Naive thymus-derived CD8-positive, alpha-beta T cell (primary cell): ENCODE data around the gene KCNC1. TPM values are rescaled to one million over a fixed set of nuclear protein-coding genes. Genes with fewer than 3 reads are reported as not detected.

Source experiments
- ATAC-seq, 2 donors: fragments of 150-1000 bp; cut with Tn5 transposase in 1 of 2; sonication (Bioruptor Pico), chemical (Tn5 transposase) in 1 of 2; 1 replicate in 1 of 2; 2 replicates in 1 of 2; pipeline ENCODE4 v1.10.0; 2021; ENCODE audit warnings: mild to moderate bottlenecking in 2 of 2, moderate library complexity in 2 of 2
- POLR2A ChIA-PET: fragments of 350-600 bp; sonication (Branson Sonifier 250); formaldehyde crosslinking; loops from one replicate; lab custom pipeline; 2021; ENCODE audit warnings: antibody characterized with exemption; lab: Charles Lee
- DNase-seq, 10 donors: peaks; one replicate each; pipeline versions ENCODE4 v3.0.0 to v3.0.0-alpha.2; 2020 to 2022
- H3K27ac Mint-ChIP-seq, 10 donors: one replicate each; pipeline ENCODE4 v1.8.0; 2020 to 2022; ENCODE audit warnings: mild to moderate bottlenecking in 10 of 10, mixed read lengths in 10 of 10, moderate library complexity in 4 of 10, inconsistent platforms in 1 of 10
- H3K27me3 Mint-ChIP-seq, 5 donors: one replicate each; pipeline ENCODE4 v1.8.0; 2021 to 2022; ENCODE audit warnings: mixed read lengths in 5 of 5
- H3K36me3 Mint-ChIP-seq, 3 donors: one replicate each; pipeline ENCODE4 v1.8.0; 2020 to 2022; ENCODE audit warnings: mixed read lengths in 3 of 3, mild to moderate bottlenecking in 2 of 3, inconsistent platforms in 1 of 3
- H3K4me1 Mint-ChIP-seq, 4 donors: one replicate each; pipeline ENCODE4 v1.8.0; 2021 to 2022; ENCODE audit warnings: mixed read lengths in 4 of 4
- H3K4me3 Mint-ChIP-seq, 10 donors: one replicate each; pipeline ENCODE4 v1.8.0; 2020 to 2022; ENCODE audit warnings: mild to moderate bottlenecking in 10 of 10, mixed read lengths in 10 of 10, moderate library complexity in 6 of 10, inconsistent platforms in 1 of 10
- H3K9me3 Mint-ChIP-seq, 9 donors: one replicate each; pipeline ENCODE4 v1.8.0; 2020 to 2022; ENCODE audit warnings: mixed read lengths in 9 of 9, mild to moderate bottlenecking in 3 of 9, inconsistent platforms in 1 of 9, moderate library complexity in 1 of 9
- polyA plus RNA-seq, 3 donors: library from polyadenylated mRNA; unstranded; fragments of 300-500 nt; fragmentation: Illumina TruSeq; gene quantifications; one replicate each; pipeline ENCODE4 v1.2.3, GENCODE V29; 2021
- total RNA-seq, 8 experiments: library from RNA in 2 of 8; stranded (reverse) in 2 of 8; gene quantifications; one replicate each; pipeline ENCODE4 v1.2.3 and lab custom pipeline; 2021 to 2026

The KCNC1 gene
- total and polyA plus RNA-seq, 5 experiments from 2014 or later, result 0.60 TPM; not detected in 4

GRCh38 chr11:17699147-17700114 is 35.1 kb upstream of the KCNC1 start:
- ATAC-seq (no peak), DNase-seq (no peak)
- peaks cover 0 to 6% (median 0%) of the 10 kb centered on the region in 3 donors for H3K36me3 Mint-ChIP-seq
- peaks cover 0 to 13% (median 8%) of the 10 kb centered on the region in 9 donors for H3K9me3 Mint-ChIP-seq
- POLR2A ChIA-PET, result no interaction called here
- peaks cover 21 to 46% (median 29%) of the 10 kb centered on the region in 5 donors for H3K27me3 Mint-ChIP-seq
- H3K27ac Mint-ChIP-seq, result no peak overlapping the region
- peaks cover 0 to 6% (median 3%) of the 10 kb centered on the region in 4 donors for H3K4me1 Mint-ChIP-seq
- H3K4me3 Mint-ChIP-seq, result no peak overlapping the region

- DNase-seq, result no peak
- H3K36me3 Mint-ChIP-seq, result peaks cover 0 to 6% (median 0%) of the 10 kb centered on the region in 3 donors
- no peak overlapping the region for H3K4me3 Mint-ChIP-seq
These were observed 33.6 kb upstream of the KCNC1 start for GRCh38 chr11:17700991-17701390.

GRCh38 chr11:17702876-17703275 is 31.7 kb upstream of the KCNC1 start:
- Mint-ChIP-seq H3K4me1 (no peaks in the 10 kb centered on the region), H3K27me3 (peaks cover 9 to 33% (median 15%) of the 10 kb centered on the region in 5 donors), H3K36me3 (peaks cover 0 to 6% (median 0%) of the 10 kb centered on the region in 3 donors), H3K27ac (no peak overlapping the region), H3K9me3 (peaks cover 0 to 13% (median 8%) of the 10 kb centered on the region in 9 donors), H3K4me3 (no peak overlapping the region)
- DNase-seq (no peak), ATAC-seq (no peak)
- POLR2A ChIA-PET, result no interaction called here

More at GRCh38 chr11:17700991-17701390, 33.6 kb upstream of the KCNC1 start:
- peaks cover 14 to 47% (median 27%) of the 10 kb centered on the region in 5 donors for H3K27me3 Mint-ChIP-seq
- H3K9me3 Mint-ChIP-seq, result peaks cover 0 to 13% (median 8%) of the 10 kb centered on the region in 9 donors
- POLR2A ChIA-PET, result no interaction called here
- ATAC-seq, result no peak
- peaks cover 0 to 2% (median 0%) of the 10 kb centered on the region in 4 donors for H3K4me1 Mint-ChIP-seq
- no peak overlapping the region for H3K27ac Mint-ChIP-seq

- DNase-seq, result no peak
- POLR2A ChIA-PET, result no interaction called here
- peaks cover 5 to 33% (median 18%) of the 10 kb centered on the region in 5 donors for H3K27me3 Mint-ChIP-seq
- ATAC-seq, result no peak
- H3K36me3 Mint-ChIP-seq, result peaks cover 0 to 6% (median 0%) of the 10 kb centered on the region in 3 donors
- H3K27ac Mint-ChIP-seq, result no peak overlapping the region
- peaks cover 0 to 13% (median 8%) of the 10 kb centered on the region in 9 donors for H3K9me3 Mint-ChIP-seq
- H3K4me1 Mint-ChIP-seq, result no peaks in the 10 kb centered on the region
- no peak overlapping the region for H3K4me3 Mint-ChIP-seq
These were observed 30.6 kb upstream of the KCNC1 start for GRCh38 chr11:17703951-17704350.

- Mint-ChIP-seq H3K9me3 (peaks cover 0 to 13% (median 8%) of the 10 kb centered on the region in 9 donors), H3K27ac (no peak overlapping the region), H3K27me3 (peaks cover 11 to 34% (median 23%) of the 10 kb centered on the region in 5 donors), H3K4me3 (no peak overlapping the region), H3K4me1 (no peaks in the 10 kb centered on the region), H3K36me3 (peaks cover 0 to 6% (median 0%) of the 10 kb centered on the region in 3 donors)
- POLR2A ChIA-PET, result no interaction called here
- ATAC-seq (no peak), DNase-seq (no peak)
These were observed 26.8 kb upstream of the KCNC1 start for GRCh38 chr11:17707830-17708229.

- no peaks in the 10 kb centered on the region for H3K36me3 Mint-ChIP-seq
- DNase-seq (no peak), ATAC-seq (no peak)
- H3K4me3 Mint-ChIP-seq, result no peak overlapping the region
- peaks cover 8 to 30% (median 12%) of the 10 kb centered on the region in 5 donors for H3K27me3 Mint-ChIP-seq
- POLR2A ChIA-PET, result no interaction called here
- no peaks in the 10 kb centered on the region for H3K9me3 Mint-ChIP-seq
- no peak overlapping the region for H3K27ac Mint-ChIP-seq
- no peaks in the 10 kb centered on the region for H3K4me1 Mint-ChIP-seq
These were observed 22.7 kb upstream of the KCNC1 start for GRCh38 chr11:17711836-17712235.

GRCh38 chr11:17713851-17714250 is 20.7 kb upstream of the KCNC1 start:
- DNase-seq, result no peak
- Mint-ChIP-seq H3K4me1 (peaks cover 0 to 2% (median 0%) of the 10 kb centered on the region in 4 donors), H3K27me3 (peaks cover 8 to 21% (median 16%) of the 10 kb centered on the region in 5 donors), H3K36me3 (no peaks in the 10 kb centered on the region), H3K27ac (no peak overlapping the region), H3K9me3 (no peaks in the 10 kb centered on the region), H3K4me3 (no peak overlapping the region)
- ATAC-seq, result no peak
- POLR2A ChIA-PET, result no interaction called here

GRCh38 chr11:17714356-17714854 is 20.2 kb upstream of the KCNC1 start:
- Mint-ChIP-seq H3K27ac (no peak overlapping the region), H3K4me3 (no peak overlapping the region), H3K36me3 (no peaks in the 10 kb centered on the region), H3K9me3 (no peaks in the 10 kb centered on the region), H3K4me1 (peaks cover 0 to 4% (median 0%) of the 10 kb centered on the region in 4 donors), H3K27me3 (peaks cover 8 to 18% (median 14%) of the 10 kb centered on the region in 5 donors)
- POLR2A ChIA-PET, result no interaction called here
- DNase-seq (no peak), ATAC-seq (no peak)

- Mint-ChIP-seq H3K4me3 (no peak overlapping the region), H3K4me1 (peaks cover 0 to 6% (median 0%) of the 10 kb centered on the region in 4 donors), H3K27ac (no peak overlapping the region), H3K9me3 (no peaks in the 10 kb centered on the region), H3K36me3 (no peaks in the 10 kb centered on the region), H3K27me3 (peaks cover 8 to 18% (median 12%) of the 10 kb centered on the region in 5 donors)
- no peak for ATAC-seq
- DNase-seq, result no peak
- POLR2A ChIA-PET, result no interaction called here
These were observed 19.7 kb upstream of the KCNC1 start for GRCh38 chr11:17714870-17715269.

- ATAC-seq, result no peak
- Mint-ChIP-seq H3K36me3 (no peaks in the 10 kb centered on the region), H3K27ac (no peak overlapping the region), H3K4me1 (peaks cover 0 to 6% (median 0%) of the 10 kb centered on the region in 4 donors), H3K27me3 (peaks cover 8 to 26% (median 18%) of the 10 kb centered on the region in 5 donors), H3K9me3 (no peaks in the 10 kb centered on the region), H3K4me3 (no peak overlapping the region)
- POLR2A ChIA-PET, result no interaction called here
- DNase-seq, result no peak
These were observed 17.8 kb upstream of the KCNC1 start for GRCh38 chr11:17716807-17717206.

- POLR2A ChIA-PET, result no interaction called here
- Mint-ChIP-seq H3K36me3 (no peaks in the 10 kb centered on the region), H3K4me3 (no peak overlapping the region), H3K4me1 (peaks cover 0 to 9% (median 1%) of the 10 kb centered on the region in 4 donors), H3K27ac (no peak overlapping the region), H3K9me3 (no peaks in the 10 kb centered on the region), H3K27me3 (peaks cover 10 to 38% (median 28%) of the 10 kb centered on the region in 5 donors)
- DNase-seq, result no peak
- no peak for ATAC-seq
These were observed 16.6 kb upstream of the KCNC1 start for GRCh38 chr11:17718015-17718414.

- Mint-ChIP-seq H3K36me3 (no peaks in the 10 kb centered on the region), H3K4me3 (no peak overlapping the region), H3K27ac (peak overlapping the region in 1 of 10 donors; percentile 48), H3K4me1 (peaks cover 0 to 9% (median 1%) of the 10 kb centered on the region in 4 donors), H3K9me3 (no peaks in the 10 kb centered on the region), H3K27me3 (peaks cover 12 to 41% (median 30%) of the 10 kb centered on the region in 5 donors)
- no peak for DNase-seq
- no peak for ATAC-seq
- POLR2A ChIA-PET, result no interaction called here
These were observed 16.0 kb upstream of the KCNC1 start for GRCh38 chr11:17718510-17718962.
